Kidney (tissue), 14 donors: ENCODE data around the gene RERE. TPM values are rescaled to one million over a fixed set of nuclear protein-coding genes. Genes with fewer than 3 reads are reported as not detected.

Source experiments
- DNase-seq, 5 donors: peaks; one replicate each; pipeline ENCODE4 v3.0.0-alpha.2; 2013 to 2020
- FAIRE-seq: peaks from 2 replicates; lab custom pipeline; 2012; peaks lifted over from hg19 to GRCh38; lab: Jason Lieb, UNC
- H3K27ac ChIP-seq, 2 donors: one replicate each; pipeline ENCODE4 v1.7.0; 2013; ENCODE audit warnings: low read depth in 2 of 2, low read length in 2 of 2, inconsistent platforms in 1 of 2
- H3K27me3 ChIP-seq: one replicate; pipeline ENCODE4 v1.7.1; 2013; ENCODE audit warnings: low read length, inconsistent platforms; ENCODE audit not compliant: control insufficient read depth, insufficient read depth
- H3K36me3 ChIP-seq, 3 donors: one replicate each; pipeline versions ENCODE4 v1.7.0 to v1.7.1; 2013; ENCODE audit warnings: low read length in 3 of 3, control low read depth in 1 of 3, inconsistent platforms in 1 of 3; ENCODE audit not compliant: insufficient read depth in 3 of 3, control insufficient read depth in 2 of 3
- H3K4me1 ChIP-seq, 3 donors: one replicate each; pipeline versions ENCODE4 v1.7.0 to v1.7.1; 2013; ENCODE audit warnings: low read length in 3 of 3, inconsistent platforms in 1 of 3, low read depth in 1 of 3; ENCODE audit not compliant: control insufficient read depth in 2 of 3, insufficient read depth in 2 of 3
- H3K4me3 ChIP-seq, 3 donors: one replicate each; pipeline versions ENCODE4 v1.7.0 to v1.8.1; 2013; ENCODE audit warnings: low read length in 3 of 3, control low read depth in 1 of 3, inconsistent platforms in 1 of 3
- H3K9ac ChIP-seq, 3 donors: one replicate each; pipeline versions ENCODE4 v1.7.0 to v1.7.1; 2013; ENCODE audit warnings: low read length in 3 of 3, control low read depth in 1 of 3, inconsistent platforms in 1 of 3
- H3K9me3 ChIP-seq, 3 donors: one replicate each; pipeline versions ENCODE4 v1.7.0 to v1.7.1; 2013; ENCODE audit warnings: low read length in 3 of 3, control low read depth in 1 of 3, inconsistent platforms in 1 of 3; ENCODE audit not compliant: control insufficient read depth in 2 of 3, insufficient read depth in 1 of 3
- CTCF ChIP-seq: IDR thresholded peaks from 3 replicates; pipeline ENCODE4 v1.5.1; 2012; ENCODE audit warnings: mild to moderate bottlenecking, moderate library complexity, borderline replicate concordance; ENCODE audit not compliant: insufficient read depth; ENCODE audit errors: extremely low read depth
- intact Hi-C: fragments of 100-400 bp; cut with DNase I; formaldehyde crosslinking; loops from one replicate; pipeline ENCODE4 v1.11.1; 2022
- polyA plus RNA-seq: library from polyadenylated mRNA; stranded (reverse); fragments of 350-450 nt; fragmentation: Illumina TruSeq; extraction: RNeasy Lipid Tissue Mini Kit (QIAGEN cat#74804); gene quantifications from one replicate; pipeline ENCODE4 v1.2.3, GENCODE V29; 2014; ENCODE audit warnings: low read depth, low replicate concordance; ENCODE audit not compliant: insufficient read depth
- total RNA-seq: library from RNA; stranded (reverse); fragmentation: NEBNext Ultra II Directional; extraction: Animal tissue kit (Norgen Biotek cat#: 25700); gene quantifications from one replicate; pipeline ENCODE4 v1.2.1, GENCODE V29; 2021
- donor health status: control.
- donor health status: control.
- donor health status: control.
- donor health status: control.
- donor health status: control.
- donor health status: DM: yes; HTN: yes; CAD: no.
- donor health status: Normal renal cell carcinoma (clear cell type).

Gene RERE
- total and polyA plus RNA-seq, 2 donors from 2014 or later = 37.2 to 176 TPM

DNA sequence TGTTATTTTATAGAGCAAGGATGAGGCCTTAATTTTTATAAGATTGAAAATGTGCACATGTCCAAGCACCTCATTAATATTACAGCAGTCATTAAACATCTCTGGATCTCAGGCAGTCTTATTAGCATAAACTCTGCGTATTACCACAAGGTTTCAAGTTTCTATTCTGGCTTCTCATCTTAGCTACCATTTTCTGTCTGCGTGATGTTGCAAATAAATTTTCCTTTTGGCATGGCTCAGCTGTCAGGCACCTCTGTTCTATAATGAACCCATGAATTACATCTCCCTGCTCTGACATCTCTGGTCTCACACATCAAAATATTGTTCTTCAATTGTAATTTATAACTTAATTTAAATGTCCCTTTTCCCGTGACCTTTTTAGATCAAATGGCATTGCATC is 343.1 kb downstream of the RERE start:
- FAIRE-seq (no peak), DNase-seq (no peak)
- intact Hi-C loops = no loop called here
- no peak for TF ChIP-seq CTCF
- H3K9ac ChIP-seq = no peak overlapping the region
- H3K36me3 ChIP-seq = no peaks in the 10 kb centered on the region
- H3K27ac ChIP-seq = no peak overlapping the region
- no peak overlapping the region for H3K4me3 ChIP-seq
- peaks cover 6 to 27% (median 19%) of the 10 kb centered on the region in 3 donors for H3K4me1 ChIP-seq
- no peaks in the 10 kb centered on the region for H3K9me3 ChIP-seq
- no peaks in the 10 kb centered on the region for H3K27me3 ChIP-seq

GRCh38 chr1:8473891-8474300 is 343.5 kb downstream of the RERE start:
- Histone ChIP-seq H3K27ac (no peak overlapping the region), H3K9ac (no peak overlapping the region), H3K27me3 (no peaks in the 10 kb centered on the region), H3K4me3 (no peak overlapping the region), H3K36me3 (no peaks in the 10 kb centered on the region), H3K9me3 (no peaks in the 10 kb centered on the region), H3K4me1 (peaks cover 6 to 27% (median 19%) of the 10 kb centered on the region in 3 donors)
- FAIRE-seq = no peak
- no peak for TF ChIP-seq CTCF
- no peak for DNase-seq
- intact Hi-C loops = no loop called here

- DNase-seq (no peak), FAIRE-seq (no peak)
- no peaks in the 10 kb centered on the region for H3K9me3 ChIP-seq
- TF ChIP-seq CTCF = no peak
- H3K9ac ChIP-seq = no peak overlapping the region
- no peak overlapping the region for H3K4me3 ChIP-seq
- intact Hi-C loops = no loop called here
- no peaks in the 10 kb centered on the region for H3K27me3 ChIP-seq
- peak overlapping the region in 1 of 2 donors; percentile 17 for H3K27ac ChIP-seq
- H3K4me1 ChIP-seq = peaks cover 6 to 25% (median 19%) of the 10 kb centered on the region in 3 donors
- H3K36me3 ChIP-seq = no peaks in the 10 kb centered on the region
Observed at GRCh38 chr1:8473121-8473875, 344.1 kb downstream of the RERE start.
